Mucosa of descending colon (tissue), 3 donors: Measurements from ENCODE around the gene EIF5B. TPM values are rescaled to one million over a fixed set of nuclear protein-coding genes. Genes with fewer than 3 reads are reported as not detected.
A peak's percentile ranks its signal among the peaks of the same experiment; 100 is the strongest.

ENCODE experiments used
- ATAC-seq: fragments of 200-7000 bp; cut with Tn5 transposase; one replicate; pipeline ENCODE4 v1.9.1; 2020; ENCODE audit warnings: mild to moderate bottlenecking, moderate library complexity
- DNase-seq, 3 donors: peaks; one replicate each; pipeline ENCODE4 v3.0.0-alpha.2; 2020
- H3K36me3 ChIP-seq: fragments of 200-600 bp; one replicate; pipeline ENCODE4 v1.8.0; 2021; ENCODE audit warnings: low read depth, mild to moderate bottlenecking
- H3K4me1 ChIP-seq: fragments of 200-600 bp; one replicate; pipeline ENCODE4 v1.8.0; 2021; ENCODE audit warnings: low read depth, mild to moderate bottlenecking
- H3K4me3 ChIP-seq: fragments of 200-600 bp; one replicate; pipeline ENCODE4 v1.8.0; 2021; ENCODE audit warnings: mild to moderate bottlenecking
- H3K9me3 ChIP-seq: fragments of 200-600 bp; one replicate; pipeline ENCODE4 v1.8.0; 2021; ENCODE audit warnings: mild to moderate bottlenecking
- intact Hi-C, 2 donors: fragments of 100-400 bp; cut with DNase I in 1 of 2; cut with micrococcal nuclease in 1 of 2; formaldehyde crosslinking; loops; one replicate each; pipeline versions ENCODE4 v1.11.0 to v1.11.1; 2022; cut with DNase I, micrococcal nuclease
- total RNA-seq, 3 donors: library from RNA; stranded (reverse); fragmentation: NEBNext Ultra II Directional in 2 of 3; extraction: Animal tissue kit (Norgen Biotek cat#: 25700) in 2 of 3; gene quantifications; one replicate each; pipeline versions ENCODE4 v1.2.1 to v1.2.4, GENCODE V29; 2021 to 2023
- TF ChIP-seq, protein P1 (sequence below): fragments of 200-600 bp; IDR thresholded peaks from one replicate; pipeline ENCODE4 v1.8.0; 2022; ENCODE audit warnings: antibody characterized with exemption, mild to moderate bottlenecking
- donor health status: DM: no; HTN: no; CAD: no; lungs with moderate emphysema.
- donor health status: DM: no; HTN: no; CAD: no.
- donor health status: DM: no; HTN: yes; CAD: no.

EIF5B gene
- total RNA-seq, 3 donors from 2014 or later, result 23.5 to 47.3 (median 30.1) TPM

GRCh38 chr2:99389946-99390345, 52.8 kb downstream of the EIF5B start:
- H3K9me3 ChIP-seq, result no peaks in the 10 kb centered on the region
- DNase-seq, result no peak
- TF ChIP-seq, protein P1, sequence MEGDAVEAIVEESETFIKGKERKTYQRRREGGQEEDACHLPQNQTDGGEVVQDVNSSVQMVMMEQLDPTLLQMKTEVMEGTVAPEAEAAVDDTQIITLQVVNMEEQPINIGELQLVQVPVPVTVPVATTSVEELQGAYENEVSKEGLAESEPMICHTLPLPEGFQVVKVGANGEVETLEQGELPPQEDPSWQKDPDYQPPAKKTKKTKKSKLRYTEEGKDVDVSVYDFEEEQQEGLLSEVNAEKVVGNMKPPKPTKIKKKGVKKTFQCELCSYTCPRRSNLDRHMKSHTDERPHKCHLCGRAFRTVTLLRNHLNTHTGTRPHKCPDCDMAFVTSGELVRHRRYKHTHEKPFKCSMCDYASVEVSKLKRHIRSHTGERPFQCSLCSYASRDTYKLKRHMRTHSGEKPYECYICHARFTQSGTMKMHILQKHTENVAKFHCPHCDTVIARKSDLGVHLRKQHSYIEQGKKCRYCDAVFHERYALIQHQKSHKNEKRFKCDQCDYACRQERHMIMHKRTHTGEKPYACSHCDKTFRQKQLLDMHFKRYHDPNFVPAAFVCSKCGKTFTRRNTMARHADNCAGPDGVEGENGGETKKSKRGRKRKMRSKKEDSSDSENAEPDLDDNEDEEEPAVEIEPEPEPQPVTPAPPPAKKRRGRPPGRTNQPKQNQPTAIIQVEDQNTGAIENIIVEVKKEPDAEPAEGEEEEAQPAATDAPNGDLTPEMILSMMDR, result no peak
- no peak for ATAC-seq
- intact Hi-C loops, result no loop called here
- H3K4me1 ChIP-seq, result no peaks in the 10 kb centered on the region
- no peaks in the 10 kb centered on the region for H3K36me3 ChIP-seq
- no peak overlapping the region for H3K4me3 ChIP-seq

- Histone ChIP-seq H3K36me3 (no peaks in the 10 kb centered on the region), H3K4me1 (no peaks in the 10 kb centered on the region)
- TF ChIP-seq, protein P1, result no peak
Measured at GRCh38 chr2:99395589-99396130, 58.5 kb downstream of the EIF5B start.

DNA sequence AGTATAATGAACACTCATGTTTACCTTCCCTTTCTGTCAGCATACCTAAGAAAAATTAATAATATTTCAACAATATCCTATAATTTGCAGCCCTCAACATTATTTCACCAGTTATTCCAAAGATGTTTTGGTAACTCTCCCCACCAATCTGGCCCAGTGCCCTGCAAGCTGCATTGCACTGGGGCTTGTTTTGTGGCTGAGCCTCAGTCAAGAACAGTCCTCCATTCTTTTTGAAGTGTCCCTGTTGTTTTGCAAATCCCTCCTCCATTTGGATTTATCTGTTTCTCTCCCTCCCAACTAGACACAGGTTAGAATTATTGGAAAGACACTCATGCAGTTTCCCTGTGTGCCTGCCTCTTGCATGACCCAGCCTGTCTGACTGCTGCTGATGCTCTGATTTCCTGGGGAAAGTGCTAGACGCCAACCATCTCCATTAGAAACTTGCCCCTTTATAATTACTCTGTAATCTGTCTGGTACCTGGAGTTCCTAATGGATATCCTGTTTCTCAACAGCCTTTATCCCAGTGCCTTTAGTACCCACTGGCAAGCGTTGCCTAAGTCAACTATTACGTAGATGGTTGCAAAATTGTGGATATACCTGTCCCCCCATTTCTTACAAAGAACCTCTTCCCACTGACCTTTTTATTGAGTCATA, 60.2 kb downstream of the EIF5B start:
- H3K36me3 ChIP-seq, result no peaks in the 10 kb centered on the region
- no peaks in the 10 kb centered on the region for H3K4me1 ChIP-seq
- intact Hi-C loops, result no loop called here
- no peak for DNase-seq
- TF ChIP-seq, protein P1, result no peak
- H3K4me3 ChIP-seq, result no peak overlapping the region
- no peak for ATAC-seq
- no peaks in the 10 kb centered on the region for H3K9me3 ChIP-seq

More at GRCh38 chr2:99395589-99396130, 58.5 kb downstream of the EIF5B start:
- intact Hi-C loops, result no loop called here
- DNase-seq (no peak), ATAC-seq (peak; percentile 25)
- H3K4me3 ChIP-seq, result no peak overlapping the region
- no peaks in the 10 kb centered on the region for H3K9me3 ChIP-seq

- intact Hi-C loops, result no loop called here
- TF ChIP-seq, protein P1, result no peak
- Histone ChIP-seq H3K36me3 (no peaks in the 10 kb centered on the region), H3K9me3 (no peaks in the 10 kb centered on the region), H3K4me1 (no peaks in the 10 kb centered on the region), H3K4me3 (no peak overlapping the region)
- ATAC-seq (no peak), DNase-seq (no peak)
Measured at GRCh38 chr2:99398303-99398702, 61.1 kb downstream of the EIF5B start.

DNA sequence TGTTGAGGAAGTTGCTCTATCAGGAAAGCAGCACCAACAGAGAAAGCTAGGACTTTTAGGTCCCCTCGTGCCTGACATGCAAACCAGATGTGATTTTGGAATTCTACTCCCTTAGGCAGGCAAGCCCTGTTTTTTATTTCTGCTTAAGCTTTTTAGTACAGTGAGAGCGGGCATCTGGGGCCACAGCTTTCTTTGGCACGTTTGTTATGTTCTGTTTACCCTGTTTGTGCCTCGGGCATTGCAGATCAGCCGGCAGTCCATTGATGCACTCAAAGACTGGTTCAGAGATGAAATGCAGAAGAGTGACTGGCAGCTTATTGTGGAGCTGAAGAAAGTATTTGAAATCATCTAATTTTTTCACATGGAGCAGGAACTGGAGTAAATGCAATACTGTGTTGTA, 61.9 kb downstream of the EIF5B start:
- ATAC-seq (no peak), DNase-seq (no peak)
- H3K4me3 ChIP-seq, result no peak overlapping the region
- H3K4me1 ChIP-seq, result no peaks in the 10 kb centered on the region
- no peaks in the 10 kb centered on the region for H3K36me3 ChIP-seq
- TF ChIP-seq, protein P1, result no peak
- intact Hi-C loops, result no loop called here
- no peaks in the 10 kb centered on the region for H3K9me3 ChIP-seq
